GM12872 (cell line): ENCODE data around the gene PLA2G3.

Source experiments
- TF ChIP-seq, protein P1 (sequence below): IDR thresholded peaks from 3 replicates; pipeline ENCODE4 v1.5.1; 2011; ENCODE audit warnings: low read depth, mild to moderate bottlenecking, low read length, moderate library complexity; ENCODE audit not compliant: insufficient read depth

Gene PLA2G3

DNA sequence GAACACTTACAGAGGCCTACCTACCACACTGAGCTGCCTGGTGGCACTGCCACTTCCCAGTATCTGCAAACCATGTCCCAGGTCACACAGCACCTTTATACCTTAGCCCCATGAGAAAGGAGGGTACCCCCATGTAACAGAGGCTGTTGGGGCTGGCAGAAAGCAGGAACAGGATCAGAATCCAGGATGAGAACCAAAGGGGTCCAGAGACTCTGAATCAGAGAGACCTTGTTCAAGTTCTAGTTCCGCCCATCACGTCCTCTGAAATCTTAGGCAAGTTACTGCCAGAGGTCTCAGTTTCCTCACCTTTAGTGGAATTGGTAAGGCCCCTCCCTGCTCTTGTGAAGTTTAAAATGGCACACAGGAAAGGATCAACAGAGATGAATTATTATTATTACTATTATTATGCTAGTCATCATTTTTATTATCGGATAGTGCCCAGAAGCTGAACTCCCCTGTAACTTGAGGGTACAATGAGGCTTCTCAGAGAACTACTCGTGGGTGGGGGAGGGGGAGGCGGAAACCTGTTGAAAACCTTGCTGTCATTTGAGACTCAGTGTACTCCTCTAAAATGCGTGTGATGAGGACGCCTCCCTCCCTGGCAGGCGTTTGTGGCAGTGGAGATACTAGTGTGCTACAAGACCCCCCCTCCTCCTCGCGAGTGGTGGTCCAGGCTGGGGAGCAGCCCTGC lies 42.2 kb downstream of the PLA2G3 start:
- TF ChIP-seq, protein P1, sequence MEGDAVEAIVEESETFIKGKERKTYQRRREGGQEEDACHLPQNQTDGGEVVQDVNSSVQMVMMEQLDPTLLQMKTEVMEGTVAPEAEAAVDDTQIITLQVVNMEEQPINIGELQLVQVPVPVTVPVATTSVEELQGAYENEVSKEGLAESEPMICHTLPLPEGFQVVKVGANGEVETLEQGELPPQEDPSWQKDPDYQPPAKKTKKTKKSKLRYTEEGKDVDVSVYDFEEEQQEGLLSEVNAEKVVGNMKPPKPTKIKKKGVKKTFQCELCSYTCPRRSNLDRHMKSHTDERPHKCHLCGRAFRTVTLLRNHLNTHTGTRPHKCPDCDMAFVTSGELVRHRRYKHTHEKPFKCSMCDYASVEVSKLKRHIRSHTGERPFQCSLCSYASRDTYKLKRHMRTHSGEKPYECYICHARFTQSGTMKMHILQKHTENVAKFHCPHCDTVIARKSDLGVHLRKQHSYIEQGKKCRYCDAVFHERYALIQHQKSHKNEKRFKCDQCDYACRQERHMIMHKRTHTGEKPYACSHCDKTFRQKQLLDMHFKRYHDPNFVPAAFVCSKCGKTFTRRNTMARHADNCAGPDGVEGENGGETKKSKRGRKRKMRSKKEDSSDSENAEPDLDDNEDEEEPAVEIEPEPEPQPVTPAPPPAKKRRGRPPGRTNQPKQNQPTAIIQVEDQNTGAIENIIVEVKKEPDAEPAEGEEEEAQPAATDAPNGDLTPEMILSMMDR: no peak

DNA sequence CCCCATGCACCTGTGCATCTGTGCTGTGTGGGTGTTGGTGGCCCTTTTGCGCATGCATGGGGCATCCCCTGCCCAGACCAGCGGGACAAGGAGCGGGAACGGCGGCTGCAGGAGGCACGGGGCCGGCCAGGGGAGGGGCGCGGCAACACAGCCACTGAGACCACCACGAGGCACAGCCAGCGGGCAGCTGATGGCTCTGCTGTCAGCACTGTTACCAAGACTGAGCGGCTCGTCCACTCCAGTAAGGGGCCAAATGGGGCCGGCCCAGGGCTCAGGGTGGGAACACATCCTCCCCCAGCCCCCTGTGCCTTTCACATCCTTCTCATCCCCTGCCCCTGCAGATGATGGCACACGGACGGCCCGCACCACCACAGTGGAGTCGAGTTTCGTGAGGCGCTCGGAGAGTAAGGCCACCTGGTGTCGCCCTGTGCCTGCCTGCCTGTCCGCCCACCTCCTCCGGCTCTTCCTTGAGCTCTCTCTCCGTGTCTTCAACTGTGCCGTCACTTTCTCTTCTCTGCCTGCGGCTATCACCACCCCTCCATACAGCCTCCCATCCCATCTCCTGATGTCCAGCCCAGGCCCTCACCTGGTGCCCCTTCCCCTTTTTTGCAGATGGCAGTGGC lies 43.5 kb downstream of the PLA2G3 start:
- TF ChIP-seq, protein P1: no peak

DNA sequence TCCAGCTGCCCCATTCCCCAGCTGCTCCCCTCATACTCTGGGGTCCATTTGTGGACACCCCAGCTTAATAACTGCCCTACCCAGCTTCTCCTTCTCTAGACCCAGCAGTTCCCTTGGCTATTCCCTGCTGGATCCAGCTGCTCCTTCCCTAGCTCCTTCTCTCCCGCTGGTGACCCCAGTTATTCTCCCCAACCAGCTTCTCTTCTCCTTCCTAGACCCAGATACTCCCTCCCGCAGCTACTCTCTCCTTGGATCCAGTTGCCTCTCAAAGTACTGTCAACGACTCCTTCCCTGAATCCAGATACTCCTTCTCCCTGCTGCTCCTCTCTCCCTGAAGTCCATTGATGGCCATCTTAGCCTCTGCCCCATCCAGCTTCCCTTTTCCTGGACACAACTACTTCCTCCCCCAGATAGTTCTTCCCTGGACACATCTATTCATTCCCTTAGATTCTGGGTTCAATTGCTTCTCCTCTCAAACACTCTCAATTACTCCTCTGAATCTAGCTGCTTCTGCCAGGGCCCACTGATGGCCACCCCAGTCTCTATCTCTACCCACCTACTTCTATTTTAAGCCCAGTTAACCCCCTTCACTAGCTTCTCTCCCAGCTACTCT lies 44.6 kb downstream of the PLA2G3 start:
- TF ChIP-seq, protein P1: no peak

- TF ChIP-seq, protein P1: no peak
Observed at GRCh38 chr22:31094741-31095140, 45.6 kb downstream of the PLA2G3 start.

DNA sequence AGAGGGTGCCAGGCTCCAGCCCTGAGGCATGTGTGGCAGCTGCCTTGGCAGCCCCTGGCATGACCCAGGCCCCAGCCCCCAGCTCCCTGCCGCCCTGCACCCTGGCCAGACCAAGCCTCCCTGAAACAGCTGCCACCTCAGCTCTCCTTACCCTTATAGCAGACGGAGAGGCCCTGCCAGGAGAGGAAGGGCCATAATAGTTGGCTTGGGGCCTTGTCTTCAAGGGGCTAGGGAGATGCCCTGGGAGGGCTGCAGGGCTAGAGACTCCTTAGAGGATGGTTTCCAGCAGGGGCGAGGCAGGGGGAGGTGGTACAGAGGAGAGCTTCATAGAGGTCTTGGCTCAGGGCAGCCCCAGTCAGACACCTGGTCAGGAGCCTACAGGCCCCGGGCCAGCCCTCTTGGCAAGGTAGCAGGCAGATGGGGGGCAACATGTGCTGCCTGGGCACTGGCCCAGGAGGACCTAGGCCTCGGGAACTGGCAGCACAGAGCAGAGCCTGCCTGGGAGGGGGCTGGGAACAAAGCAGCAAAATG lies 46.2 kb downstream of the PLA2G3 start:
- TF ChIP-seq, protein P1: no peak

- TF ChIP-seq, protein P1: no peak
Observed at GRCh38 chr22:31093086-31093850, 47.0 kb downstream of the PLA2G3 start.

DNA sequence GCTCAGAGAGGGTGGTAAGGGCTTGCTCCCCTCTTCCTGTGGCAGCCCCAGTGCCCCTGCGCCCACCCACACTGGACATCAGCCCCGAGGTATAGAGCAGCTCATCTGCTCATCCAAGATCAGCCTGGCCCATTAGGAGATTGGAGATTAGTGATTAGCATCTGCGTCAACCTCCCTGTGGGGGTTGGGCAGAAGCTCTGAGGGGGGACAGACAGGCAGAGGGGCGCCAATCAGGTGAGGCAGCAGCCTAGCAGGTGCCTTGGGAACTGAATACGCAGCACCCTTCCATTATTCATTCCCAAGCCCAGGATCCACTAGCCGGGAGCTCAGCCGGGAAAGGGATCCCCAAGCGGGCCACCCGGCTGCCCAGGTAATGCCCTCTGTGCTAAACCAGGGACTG lies 48.1 kb downstream of the PLA2G3 start:
- TF ChIP-seq, protein P1: no peak
